ENCODE results near the gene DBH.
A peak's percentile ranks its signal among the peaks of the same experiment; 100 is the strongest.

Gene DBH

DNA sequence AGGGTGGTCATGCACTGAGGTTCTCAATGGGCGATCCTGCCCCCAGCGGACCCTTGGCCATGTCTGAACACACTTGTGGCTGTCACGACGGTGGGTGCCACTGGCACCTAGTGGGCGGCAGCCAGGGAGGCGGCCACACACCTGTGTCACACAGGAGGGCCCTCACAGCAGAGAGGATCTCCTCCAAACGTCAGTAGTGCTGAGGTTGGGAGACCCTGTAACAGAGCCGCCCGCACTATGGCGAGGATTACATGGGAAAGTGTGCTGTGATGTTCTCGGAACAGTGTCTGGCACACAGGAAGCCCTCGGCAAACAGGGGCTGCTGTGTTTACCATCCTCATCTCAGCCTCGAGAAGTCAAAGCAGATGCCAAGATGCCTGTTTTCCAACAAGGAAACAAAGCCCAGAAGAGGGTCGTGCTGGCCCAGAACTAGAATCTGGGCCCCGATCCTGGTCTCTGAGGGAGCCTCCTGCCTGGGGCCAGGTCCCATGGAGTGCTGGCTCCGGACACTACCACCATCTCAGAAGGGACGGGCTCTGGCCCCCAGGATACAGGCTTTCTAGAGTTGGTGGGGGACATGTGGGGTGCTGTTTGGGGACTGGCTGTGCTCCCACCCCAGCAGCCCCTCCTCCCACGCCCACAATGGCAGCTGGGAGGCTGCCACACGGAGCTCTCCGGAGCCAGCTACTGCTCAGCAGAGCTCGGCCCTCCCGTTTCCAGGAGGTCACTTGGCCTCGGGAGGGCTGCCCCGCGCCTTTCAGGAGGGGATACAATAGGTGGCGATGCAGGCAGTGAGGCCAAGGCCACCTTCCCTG, 48.2 kb downstream of the DBH start:
- no peak for DNase-seq (ENCODE audit: low read depth in 2 of 2)

DNA sequence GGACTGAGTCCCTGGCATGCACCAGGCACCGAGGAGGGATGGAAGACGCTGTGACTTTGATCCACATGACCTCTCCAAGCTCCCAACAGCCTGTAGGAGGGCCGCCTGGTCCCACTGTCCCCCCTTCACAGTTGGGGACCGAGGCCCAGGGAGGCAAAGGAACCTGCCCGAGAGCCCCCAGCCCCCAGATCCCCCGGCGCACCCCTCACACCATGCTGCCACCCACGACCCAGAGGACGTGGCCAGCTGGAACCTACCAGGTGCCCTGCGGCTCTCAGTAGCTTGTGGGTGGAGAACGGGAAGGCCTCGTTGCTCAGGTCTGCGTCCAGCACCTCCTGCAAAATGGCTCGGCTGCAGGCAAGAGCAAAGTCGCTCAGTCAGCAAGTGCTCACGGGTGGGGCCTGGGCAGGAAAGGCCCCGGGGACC, 48.8 kb downstream of the DBH start:
- DNase-seq (ENCODE audit: low read depth in 2 of 2): no peak

DNA sequence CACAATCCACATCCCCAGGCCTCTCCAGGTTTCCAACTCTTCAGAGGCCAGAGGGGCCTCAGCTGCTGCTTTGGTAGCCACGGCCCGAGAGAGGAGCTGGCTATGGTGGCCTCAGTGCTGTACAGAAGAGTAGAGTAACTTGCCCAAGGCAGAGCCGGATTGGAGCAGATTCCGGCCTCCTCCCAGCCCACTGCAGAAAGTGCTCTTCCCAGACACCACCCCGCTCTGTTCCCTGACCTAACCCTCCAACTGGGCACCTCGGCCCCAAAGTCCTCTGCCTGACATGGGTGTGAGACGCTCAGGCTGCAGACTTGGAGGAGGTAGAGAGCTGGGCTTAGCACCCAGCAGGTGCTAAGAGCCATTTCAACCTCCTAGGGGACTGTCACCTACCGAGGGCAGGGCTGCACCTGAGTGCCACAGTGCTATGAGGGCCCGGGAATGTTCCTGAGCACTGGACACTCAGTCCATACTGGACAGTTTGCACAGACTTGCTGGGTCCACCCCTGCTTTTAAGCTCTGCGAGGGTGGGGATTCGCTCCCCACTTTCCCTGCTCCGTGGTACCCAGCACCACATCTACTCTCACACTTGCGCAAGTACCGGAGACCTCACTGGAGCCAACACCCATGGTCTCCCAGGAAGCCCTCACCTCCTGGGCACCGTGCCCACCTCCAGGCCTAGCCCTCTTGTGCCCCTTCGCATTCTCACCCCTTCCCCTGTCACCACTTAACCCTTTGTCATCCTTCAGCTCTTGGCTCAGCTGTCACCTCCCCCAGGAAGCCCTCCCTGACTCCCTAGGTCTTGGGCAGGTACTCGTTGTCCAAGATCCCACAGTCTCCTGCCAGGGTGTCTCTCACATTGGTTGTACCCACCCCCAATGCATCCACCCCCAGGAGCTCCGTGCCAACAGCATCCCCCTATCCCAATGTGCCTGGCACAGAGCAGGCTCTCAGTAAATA, 49.8 kb downstream of the DBH start:
- no peak for DNase-seq (ENCODE audit: low read depth in 2 of 2)

DNA sequence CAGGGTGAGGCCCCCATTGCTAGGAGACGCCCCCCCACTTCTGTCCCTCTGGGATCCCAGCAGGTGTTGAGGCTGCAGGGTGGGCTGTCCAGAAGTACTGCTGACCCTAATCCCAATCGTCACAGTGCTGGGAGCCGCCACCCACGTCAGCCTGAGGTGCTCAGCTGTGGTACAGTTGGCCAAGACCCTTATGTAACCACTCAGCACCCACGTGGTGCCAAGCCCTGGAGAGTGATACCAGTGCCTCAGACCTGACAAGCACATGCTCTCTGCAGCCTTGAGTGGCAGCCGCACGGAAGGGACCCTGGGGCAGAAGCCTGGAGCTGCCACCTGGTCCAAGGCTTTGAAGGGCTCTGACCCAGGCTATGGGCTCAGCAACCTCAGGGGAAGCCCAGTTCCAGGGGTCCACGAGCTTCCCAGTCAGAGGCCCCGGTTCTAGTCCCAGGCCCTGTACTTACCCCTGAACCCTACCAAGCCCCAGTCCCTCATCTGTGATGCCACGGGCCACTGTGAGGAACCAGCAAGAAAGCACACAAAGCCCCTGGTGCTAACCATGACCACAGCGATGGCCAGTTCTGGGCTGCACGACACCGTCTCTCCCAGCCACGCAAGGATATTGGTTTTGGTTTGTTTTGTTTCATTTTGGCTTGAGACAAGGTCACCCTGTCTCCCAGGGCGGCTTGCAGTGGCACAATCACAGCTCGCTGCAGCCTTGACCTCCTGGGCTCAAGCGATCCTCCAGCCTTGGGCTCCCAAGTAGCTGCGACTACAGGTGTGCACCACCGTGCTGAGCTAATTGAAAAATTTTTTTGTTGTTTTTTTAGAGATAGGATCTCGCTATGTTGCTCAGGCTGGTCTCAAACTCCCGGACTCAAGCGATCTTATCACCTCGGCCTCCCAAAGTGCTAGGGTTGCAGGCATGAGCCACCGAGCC, 50.7 kb downstream of the DBH start:
- DNase-seq (ENCODE audit: low read depth in 2 of 2): no peak

DNA sequence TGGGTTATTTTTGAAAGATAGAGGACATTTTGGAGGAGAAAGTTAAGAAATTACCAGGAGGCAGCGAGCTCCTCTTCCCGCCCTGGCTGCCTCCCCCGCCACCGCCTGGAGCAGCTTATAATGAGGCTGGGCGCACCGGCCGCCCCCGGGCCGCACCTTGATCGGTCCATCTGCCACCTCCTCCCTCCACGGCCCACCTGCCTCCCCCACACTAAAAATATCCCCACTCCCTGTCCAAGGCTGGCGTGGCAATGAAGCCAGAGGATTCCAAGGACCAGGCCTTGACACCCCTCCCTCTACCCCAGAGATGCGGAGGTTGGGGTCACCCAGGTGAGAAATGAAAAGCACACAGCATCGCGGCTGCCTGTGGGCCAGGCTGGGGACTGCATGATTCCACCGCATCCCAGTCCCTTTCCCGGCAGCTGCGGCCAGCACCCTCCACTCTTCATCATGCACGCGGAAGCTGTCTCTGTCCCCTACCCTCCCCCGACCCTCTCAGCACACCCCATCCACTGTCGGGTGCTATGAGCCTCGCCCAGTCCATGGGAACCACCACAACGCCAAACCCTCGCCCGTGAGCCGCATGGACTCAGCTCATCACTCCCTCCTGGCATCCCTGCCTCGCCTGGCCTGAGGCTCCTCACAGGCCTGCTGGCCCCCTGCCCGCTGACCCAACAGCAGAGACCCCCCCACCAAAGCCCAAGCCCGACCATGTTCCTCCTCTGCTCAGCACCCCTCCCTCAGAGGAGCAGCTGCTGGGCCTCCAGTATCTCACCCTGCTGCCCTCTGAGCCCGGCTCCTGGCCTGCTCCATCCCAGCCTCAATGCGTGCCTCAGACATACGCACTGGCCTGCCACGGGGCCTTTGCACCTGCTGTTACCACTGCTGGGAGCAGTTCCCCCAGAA, 51.9 kb downstream of the DBH start:
- no peak for DNase-seq (ENCODE audit: low read depth in 2 of 2)

DNA sequence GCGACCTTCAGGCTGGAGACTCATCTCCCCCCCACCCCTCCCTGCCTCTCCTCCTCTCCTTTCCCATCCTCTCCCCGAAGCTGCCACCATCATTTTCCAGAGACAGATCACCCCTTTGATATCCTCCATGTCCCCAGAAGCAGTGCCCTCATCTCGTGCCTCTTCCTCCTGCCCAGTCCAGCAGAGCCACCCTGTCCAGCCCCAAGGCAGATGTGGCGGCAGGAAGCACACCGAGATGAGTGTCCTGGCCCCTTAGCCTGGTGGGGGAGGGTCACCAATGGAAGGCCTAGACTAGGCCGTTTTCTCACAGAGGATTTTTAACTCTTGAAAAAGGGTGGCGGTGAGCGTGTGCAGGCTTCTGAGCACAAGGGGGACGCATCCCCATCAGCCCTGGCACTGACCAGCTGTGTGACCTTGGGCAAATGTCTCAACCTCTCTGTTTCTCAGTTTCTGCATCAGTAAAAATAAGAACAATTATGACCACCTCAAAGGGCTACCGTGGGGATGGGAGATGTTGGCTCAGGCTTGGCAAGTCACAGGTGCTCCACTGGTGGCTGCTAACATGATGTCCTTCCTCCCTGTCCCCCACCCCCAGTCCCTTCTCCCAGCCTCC, 53.1 kb downstream of the DBH start:
- DNase-seq (ENCODE audit: low read depth in 2 of 2): no peak

DNA sequence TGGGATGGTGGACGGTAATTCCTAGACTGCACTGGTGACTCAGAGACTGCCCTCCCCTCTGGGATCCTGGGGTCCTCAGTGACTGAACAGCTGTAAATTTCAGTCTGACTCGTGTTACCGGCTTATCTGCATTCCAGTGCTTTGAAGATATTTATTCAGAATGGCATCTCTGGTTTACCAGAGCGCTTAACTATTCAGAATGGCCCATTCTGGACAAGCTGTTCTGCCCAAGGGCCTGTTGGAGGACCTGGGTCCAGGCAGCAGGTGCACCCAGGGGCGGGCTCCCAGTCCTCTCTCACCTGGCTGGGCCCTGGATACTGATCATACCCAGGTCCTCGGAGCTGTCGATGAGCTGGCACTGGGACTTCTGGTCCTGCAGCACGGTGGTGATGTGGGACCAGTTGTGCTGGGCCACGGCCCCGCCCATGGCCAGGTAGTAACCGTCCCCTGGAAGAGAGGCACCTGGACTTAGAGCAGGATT, 54.0 kb downstream of the DBH start:
- no peak for DNase-seq (ENCODE audit: low read depth in 2 of 2)

DNA sequence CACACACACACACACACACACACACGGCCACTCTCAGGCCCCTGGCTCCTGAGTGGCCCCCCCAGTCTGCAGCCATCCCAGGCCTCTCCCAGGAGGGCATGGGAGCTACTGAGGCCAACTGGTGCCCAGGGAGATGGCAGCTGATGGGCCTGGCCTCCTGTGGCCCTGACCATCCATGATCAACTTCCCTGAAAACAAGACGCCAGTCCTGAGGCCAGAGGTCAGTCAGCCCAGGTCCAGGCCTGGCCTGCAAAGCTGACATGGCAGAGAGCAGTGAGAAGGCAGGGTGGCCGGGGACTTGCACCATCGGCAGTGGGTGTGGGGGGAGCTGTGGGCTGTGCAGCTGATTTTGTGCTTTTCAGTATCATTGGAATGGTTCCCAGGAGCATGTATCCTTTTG, 55.0 kb downstream of the DBH start:
- no peak for DNase-seq (ENCODE audit: low read depth in 2 of 2)

DNA sequence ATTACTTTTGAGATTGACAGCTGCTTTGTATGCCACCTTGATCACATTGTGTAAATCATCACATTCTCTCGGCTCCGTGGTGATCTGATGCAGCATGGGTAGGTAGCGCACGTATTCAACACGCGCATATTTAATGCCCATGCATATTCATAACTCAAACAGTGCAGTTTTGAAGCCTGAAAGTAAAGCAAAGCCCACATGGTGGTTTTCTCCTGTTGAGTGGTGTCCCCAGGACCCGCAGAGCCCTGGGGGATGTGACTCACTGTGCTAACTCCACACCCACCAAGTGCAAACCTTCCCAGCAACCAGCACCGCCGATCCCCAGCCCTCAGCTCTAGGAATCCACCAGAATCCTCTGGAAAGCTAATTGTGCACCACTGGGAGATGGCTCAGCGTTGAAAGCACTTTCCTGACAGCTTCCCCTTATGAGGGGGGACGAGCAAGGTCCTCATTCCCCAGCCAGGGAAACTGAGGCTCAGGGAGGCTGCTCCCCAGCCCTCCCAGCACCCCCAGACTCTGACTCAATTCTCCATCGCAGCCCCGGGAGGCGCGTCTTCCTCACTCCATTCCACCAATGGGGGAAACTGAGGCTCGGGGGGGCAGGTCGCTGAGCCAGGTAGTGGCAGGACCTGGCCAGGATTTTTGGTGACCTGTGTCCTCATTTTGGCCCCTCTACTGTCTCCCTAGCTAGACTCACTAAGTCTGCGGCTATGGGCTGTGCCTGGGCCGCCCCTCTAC, 55.6 kb downstream of the DBH start:
- no peak for DNase-seq (ENCODE audit: low read depth in 2 of 2)

DNA sequence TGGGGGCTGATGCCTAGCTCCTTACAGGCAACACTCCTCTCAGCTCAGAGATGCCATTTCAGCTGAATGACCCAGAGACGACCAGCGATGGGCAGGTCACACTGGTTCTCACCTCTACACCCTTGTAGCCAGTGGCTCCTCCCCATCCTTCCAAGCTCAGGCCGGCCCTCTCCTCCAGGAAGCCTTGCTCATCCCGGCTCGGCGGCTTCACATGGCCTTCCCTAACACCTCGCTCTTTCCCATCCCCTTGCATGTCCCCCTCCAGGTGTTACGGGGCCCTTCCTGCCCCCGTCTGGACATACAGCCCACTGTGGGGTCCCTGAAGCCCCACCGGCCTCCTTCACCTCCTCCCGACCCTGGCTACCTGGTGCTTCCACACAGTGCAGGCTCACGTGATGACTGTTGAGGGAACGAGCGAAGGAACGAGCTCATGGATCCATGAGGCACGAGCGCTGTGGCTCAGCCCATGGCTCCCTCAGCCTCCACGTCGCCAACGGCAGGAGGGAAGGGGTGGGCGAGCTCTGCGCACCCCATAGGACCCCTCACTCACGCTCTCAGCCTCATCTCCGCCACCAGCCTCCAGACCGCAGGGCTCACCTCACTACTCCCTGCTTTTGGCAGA, 56.3 kb downstream of the DBH start:
- DNase-seq (ENCODE audit: low read depth in 2 of 2): no peak

DNA sequence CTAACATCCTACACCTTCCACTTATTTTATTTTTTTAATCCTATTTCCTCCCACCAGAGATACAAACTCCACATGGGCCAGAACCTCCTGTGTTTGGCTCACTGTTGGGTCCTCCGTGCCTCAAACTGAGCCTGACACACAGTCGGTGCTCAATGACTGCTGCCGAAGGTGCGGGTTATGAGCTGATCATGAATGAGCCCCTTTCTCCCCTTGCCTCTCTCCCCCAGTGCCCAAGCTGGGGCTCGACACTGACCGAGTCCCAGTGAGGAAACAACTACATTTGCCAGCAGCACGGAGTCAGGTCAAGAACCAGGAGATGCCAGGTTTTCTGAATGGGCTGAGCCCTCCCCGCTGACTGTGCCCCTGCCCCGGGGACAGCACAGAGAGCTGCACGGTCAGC, 57.0 kb downstream of the DBH start:
- DNase-seq (ENCODE audit: low read depth in 2 of 2): no peak

DNA sequence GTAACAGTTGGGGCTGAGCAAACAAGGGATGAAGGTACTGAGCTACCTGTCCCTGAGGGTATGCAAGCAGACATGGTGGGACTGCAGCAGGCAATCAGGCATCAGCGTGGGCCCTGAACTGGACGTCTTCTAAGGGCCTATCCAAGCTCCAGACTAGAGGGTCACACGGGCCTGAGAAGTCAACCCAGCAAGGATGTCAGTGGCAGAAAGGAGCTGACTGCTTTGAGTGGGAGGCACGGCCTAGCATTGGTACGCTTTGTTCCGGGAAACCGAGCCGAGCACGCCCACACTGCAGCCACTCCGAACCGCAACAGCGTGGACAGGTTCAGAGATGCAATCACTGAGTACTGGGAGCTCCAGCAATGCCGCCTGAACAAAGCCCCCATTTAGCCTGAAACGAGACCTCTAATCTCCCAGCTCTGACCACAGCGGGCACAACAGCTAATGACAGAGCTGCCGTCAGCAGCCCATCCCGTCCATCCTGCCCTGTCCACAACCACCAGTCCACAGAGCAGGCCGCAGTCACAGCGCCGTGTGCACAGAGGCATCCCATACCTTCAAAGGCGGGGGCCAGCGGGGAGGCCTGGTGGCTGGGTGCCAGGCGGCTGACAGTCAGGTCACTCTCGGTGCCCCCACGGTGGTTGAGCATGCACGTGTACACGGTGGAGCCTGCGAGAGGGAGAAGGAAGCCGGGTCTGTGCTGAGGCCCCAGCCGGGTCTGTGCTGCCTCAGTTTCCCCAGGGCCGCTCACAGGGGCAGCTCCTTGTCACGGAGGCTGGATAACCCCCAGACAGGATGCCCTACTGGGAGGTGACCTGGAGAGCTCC, 57.8 kb downstream of the DBH start:
- no peak for DNase-seq (ENCODE audit: low read depth in 2 of 2)

DNA sequence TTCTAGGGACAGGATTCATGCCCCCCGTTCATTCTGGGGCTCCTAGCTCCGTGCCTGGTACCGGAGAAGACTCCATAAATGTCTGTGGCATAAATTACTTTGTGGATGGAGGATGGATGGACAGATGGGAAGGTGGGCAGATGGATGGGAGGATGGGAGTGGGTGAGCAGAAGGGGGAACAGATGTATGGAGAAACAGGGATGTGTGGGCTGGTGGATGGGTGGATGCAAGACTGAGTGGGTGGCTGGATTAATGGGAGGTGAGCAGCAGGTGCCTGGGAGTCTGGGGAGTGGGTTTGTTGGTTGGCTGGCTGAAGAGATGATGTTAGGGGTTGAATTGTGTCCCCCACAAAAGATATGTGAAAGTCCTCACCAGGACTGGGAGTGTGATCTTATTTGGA, 58.5 kb downstream of the DBH start:
- no peak for DNase-seq (ENCODE audit: low read depth in 2 of 2)

DNA sequence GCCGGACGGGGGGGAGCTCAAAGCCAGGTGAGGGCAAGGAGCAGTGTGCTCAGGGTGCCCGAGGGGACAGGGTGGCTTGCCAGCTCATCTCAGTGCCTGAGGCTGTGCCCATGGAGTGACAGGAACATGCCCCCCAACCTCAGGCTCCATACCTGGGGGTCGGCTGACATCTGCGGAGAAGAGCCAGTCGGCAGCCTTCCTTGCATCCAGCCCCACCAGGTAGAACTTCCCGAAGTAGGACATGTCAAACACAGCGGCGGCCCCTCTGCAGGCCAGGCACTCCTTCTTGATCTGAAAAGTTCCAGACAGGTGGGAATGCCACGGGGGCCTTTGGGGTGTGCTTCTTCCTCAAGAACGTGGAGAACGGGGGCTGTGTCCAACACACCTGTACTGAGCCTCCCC, 59.9 kb downstream of the DBH start:
- no peak for DNase-seq (ENCODE audit: low read depth in 2 of 2)

DNA sequence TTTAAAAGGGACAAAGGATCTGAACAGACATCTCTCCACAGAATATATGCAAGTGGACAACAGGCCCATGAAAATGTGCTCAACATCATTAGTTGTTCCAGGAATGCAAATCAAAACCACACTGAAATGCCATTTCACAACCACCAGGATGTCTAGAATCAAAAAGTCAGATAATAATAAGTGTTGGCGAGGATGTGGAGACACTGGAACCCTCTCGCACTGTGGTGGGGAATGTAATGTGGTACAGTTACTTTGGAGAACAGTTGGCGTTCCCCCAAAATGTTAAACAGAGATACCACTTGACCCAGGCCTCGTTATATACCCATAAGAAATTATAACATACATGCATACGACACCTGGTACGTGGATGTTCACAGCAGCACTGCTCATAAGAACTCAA, 63.4 kb downstream of the DBH start:
- no peak for DNase-seq (ENCODE audit: low read depth in 2 of 2)

DNA sequence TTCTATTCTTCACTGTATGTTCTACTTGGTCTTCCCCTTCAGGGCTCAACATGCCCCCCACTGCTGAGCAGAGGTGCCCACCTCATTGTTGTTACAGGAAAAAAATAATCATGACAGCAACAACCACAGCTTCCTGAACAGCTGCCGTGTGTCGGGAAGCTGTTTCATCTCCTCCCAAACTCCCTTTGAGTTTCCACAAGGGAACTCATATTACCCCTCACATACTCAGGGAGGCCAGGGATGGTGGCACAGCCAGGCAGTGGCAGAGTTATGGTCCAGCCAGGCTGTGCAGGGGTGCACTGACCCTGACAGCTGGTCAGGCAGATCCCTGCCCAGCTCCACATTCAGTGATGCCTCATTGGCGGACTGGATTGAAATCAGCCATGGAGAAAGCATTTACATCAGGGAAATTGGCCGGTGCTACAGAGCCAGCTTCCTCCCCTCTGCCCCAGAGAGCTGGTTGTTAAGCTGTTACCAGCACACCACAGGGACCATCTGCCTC, 64.7 kb downstream of the DBH start:
- no peak for DNase-seq (ENCODE audit: low read depth in 2 of 2)

DNA sequence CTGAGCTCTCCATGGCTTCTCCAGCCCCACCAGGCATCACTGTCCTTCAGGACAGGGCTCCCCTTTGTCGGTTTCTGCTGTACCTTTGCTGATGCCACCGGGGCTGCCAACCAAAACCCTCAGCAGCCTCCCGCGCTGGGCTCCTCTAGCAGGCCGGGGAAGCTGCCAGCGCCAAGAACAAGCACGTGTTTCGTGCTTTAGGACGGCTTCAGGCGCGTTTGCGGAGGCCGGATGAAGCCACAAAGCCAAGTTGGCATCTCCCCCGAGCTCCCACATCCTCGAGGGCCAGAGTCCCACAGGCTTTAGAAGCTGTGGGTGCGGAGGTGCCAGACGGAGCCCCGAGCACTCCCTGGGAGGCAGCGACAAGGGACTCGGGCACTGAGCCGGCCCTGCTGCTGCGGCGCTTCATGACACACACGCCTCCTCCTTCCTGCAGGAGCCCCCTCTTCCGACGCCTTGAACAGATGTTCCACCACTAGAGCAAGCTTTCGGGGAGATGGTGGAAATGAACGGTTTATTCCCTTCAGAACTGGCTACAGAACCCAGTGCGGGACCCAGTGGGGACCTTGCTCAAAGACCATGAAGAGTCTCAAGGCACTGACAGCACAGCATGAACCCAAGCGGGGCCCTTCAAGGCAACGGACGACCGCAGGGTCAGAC, 65.3 kb downstream of the DBH start:
- peak; percentile 18 to 23 for DNase-seq (ENCODE audit: low read depth in 2 of 2)
